GM12878 (cell line): Measurements from ENCODE around the gene TOMM6. TPM values are rescaled to one million over a fixed set of nuclear protein-coding genes. Genes with fewer than 3 reads are reported as not detected.

Experiments
- ATAC-seq: fragments of 200-7000 bp; cut with Tn5 transposase; 3 replicates; pipeline ENCODE4 v1.9.1; 2020; ENCODE audit warnings: mild to moderate bottlenecking, moderate library complexity
- BruUV-seq: library from RNA; stranded (reverse); fragments of 400-500 nt; replicated peaks from 2 replicates; lab custom pipeline; 2021; lab: Mats Ljungman, UMichigan
- CTCF ChIA-PET: fragments of 300-600 bp; sonication (Branson Sonifier 250); formaldehyde crosslinking; extraction: SDS; loops from one replicate; lab custom pipeline; 2021; ENCODE audit warnings: inconsistent platforms; lab: Yijun Ruan, JAX
- POLR2A ChIA-PET: fragments of 350-600 bp; formaldehyde crosslinking; extraction: SDS; loops from one replicate; lab custom pipeline; 2021; ENCODE audit warnings: inconsistent platforms; lab: Charles Lee
- RAD21 ChIA-PET: fragments of 300-600 bp; sonication (Branson Sonifier 250); formaldehyde crosslinking; loops from one replicate; lab custom pipeline; 2023; ENCODE audit warnings: antibody characterized with exemption; ENCODE audit not compliant: unreplicated experiment; lab: Charles Lee
- SMC1A ChIA-PET: fragments of 300-600 bp; sonication (Branson Sonifier 250); formaldehyde crosslinking; loops from one replicate; lab custom pipeline; 2023; ENCODE audit not compliant: unreplicated experiment, uncharacterized antibody; lab: Charles Lee
- DNase-seq: peaks from one replicate; pipeline ENCODE4 v3.0.0-alpha.2; 2011; ENCODE audit warnings: low read depth, low spot score
- FAIRE-seq: peaks from 3 replicates; lab custom pipeline; 2011; peaks lifted over from hg19 to GRCh38; lab: Jason Lieb, UNC
- H2AFZ ChIP-seq: 2 replicates; pipeline ENCODE4 v1.6.0; 2011; ENCODE audit warnings: low read depth, low read length, control low read depth; ENCODE audit not compliant: control insufficient read depth
- H3K27ac ChIP-seq: 2 replicates; pipeline ENCODE4 v1.5.1; 2011; ENCODE audit warnings: control low read depth; ENCODE audit not compliant: control insufficient read depth, insufficient read depth
- H3K27me3 ChIP-seq, 2 experiments: replicated peaks in 1 of 2; 2 replicates each; pipeline versions ENCODE4 v1.6.0 to v1.6.1; 2011; ENCODE audit warnings: low read length in 1 of 2; ENCODE audit not compliant: control insufficient read depth in 2 of 2, insufficient read depth in 2 of 2
- H3K36me3 ChIP-seq, 2 experiments: 2 replicates each; pipeline ENCODE4 v1.5.1; 2011; ENCODE audit warnings: low read length in 1 of 2; ENCODE audit not compliant: control insufficient read depth in 2 of 2, insufficient read depth in 2 of 2
- H3K4me1 ChIP-seq: 2 replicates; pipeline ENCODE4 v1.6.1; 2011; ENCODE audit warnings: mild to moderate bottlenecking, low read length, moderate library complexity, mixed read lengths; ENCODE audit not compliant: control insufficient read depth, insufficient read depth
- H3K4me2 ChIP-seq: 2 replicates; pipeline ENCODE4 v1.6.0; 2011; ENCODE audit warnings: control low read depth; ENCODE audit not compliant: control insufficient read depth, insufficient read depth
- H3K4me3 ChIP-seq: fragments of 200-600 bp; sonication (generic); 2 replicates; pipeline ENCODE4 v1.5.1; 2016
- H3K79me2 ChIP-seq: 2 replicates; pipeline ENCODE4 v1.6.0; 2011; ENCODE audit warnings: low read length; ENCODE audit not compliant: control insufficient read depth, insufficient read depth
- H3K9ac ChIP-seq: 2 replicates; pipeline ENCODE4 v1.8.0; 2011; ENCODE audit warnings: low read length, control low read depth, mixed read lengths; ENCODE audit not compliant: control insufficient read depth, insufficient read depth
- H3K9me3 ChIP-seq: replicated peaks from 3 replicates; pipeline ENCODE4 v1.5.1; 2011; ENCODE audit warnings: mild to moderate bottlenecking, low read length; ENCODE audit not compliant: control insufficient read depth, insufficient read depth
- H4K20me1 ChIP-seq: 2 replicates; pipeline ENCODE4 v1.6.0; 2011; ENCODE audit not compliant: control insufficient read depth, insufficient read depth
- CHD1 ChIP-seq: IDR thresholded peaks from 2 replicates; pipeline ENCODE4 v1.6.1; 2012; ENCODE audit warnings: low read depth, low read length, improper control_type of control experiment
- CREM ChIP-seq: IDR thresholded peaks from 2 replicates; pipeline ENCODE4 v1.6.1; 2014; ENCODE audit warnings: antibody characterized with exemption, low read depth
- EED ChIP-seq: sonication (generic); IDR thresholded peaks from 2 replicates; pipeline ENCODE4 v1.6.1; 2016; ENCODE audit warnings: antibody characterized with exemption, low read depth
- EZH2 ChIP-seq: IDR thresholded peaks from 2 replicates; pipeline ENCODE4 v1.6.1; 2012; ENCODE audit warnings: low read depth, mild to moderate bottlenecking, control low read depth, inconsistent platforms, low read length, borderline replicate concordance; ENCODE audit not compliant: control insufficient read depth
- GABPA ChIP-seq: IDR thresholded peaks from 2 replicates; pipeline ENCODE4 v1.6.1; 2014; ENCODE audit warnings: antibody characterized with exemption, low read depth, mild to moderate bottlenecking, inconsistent platforms
- JUNB ChIP-seq: IDR thresholded peaks from 2 replicates; pipeline ENCODE4 v1.6.1; 2016; ENCODE audit warnings: antibody characterized with exemption, mild to moderate bottlenecking
- KLF5 ChIP-seq: fragments of 450-650 bp; IDR thresholded peaks from 2 replicates; pipeline ENCODE4 v1.6.1; 2014; ENCODE audit warnings: mild to moderate bottlenecking; ENCODE audit not compliant: partially characterized antibody
- LARP7 ChIP-seq: fragments of 450-650 bp; IDR thresholded peaks from 2 replicates; pipeline ENCODE4 v1.6.1; 2017; ENCODE audit warnings: mild to moderate bottlenecking
- NFIC ChIP-seq: IDR thresholded peaks from 2 replicates; pipeline ENCODE4 v1.6.1; 2012; ENCODE audit warnings: low read depth, mild to moderate bottlenecking, inconsistent platforms, low read length, moderate library complexity
- NFYB ChIP-seq: IDR thresholded peaks from 2 replicates; pipeline ENCODE4 v1.6.1; 2011; ENCODE audit warnings: low read depth, mild to moderate bottlenecking, low read length, improper control_type of control experiment, moderate library complexity; ENCODE audit not compliant: insufficient read depth
- RB1 ChIP-seq: fragments of 450-650 bp; formaldehyde crosslinking; IDR thresholded peaks from 2 replicates; pipeline ENCODE4 v1.6.1; 2017; ENCODE audit warnings: mild to moderate bottlenecking, borderline replicate concordance
- SMAD1 ChIP-seq: fragments of 450-650 bp; IDR thresholded peaks from 2 replicates; pipeline ENCODE4 v1.6.1; 2018; ENCODE audit warnings: mild to moderate bottlenecking, low read depth; ENCODE audit not compliant: partially characterized antibody
- STAT3 ChIP-seq: IDR thresholded peaks from 2 replicates; pipeline ENCODE4 v1.6.1; 2011; ENCODE audit warnings: low read depth, low read length, improper control_type of control experiment
- SUPT20H ChIP-seq: IDR thresholded peaks from 2 replicates; pipeline ENCODE4 v1.6.1; 2011; ENCODE audit warnings: low read depth, mild to moderate bottlenecking, low read length, moderate library complexity, borderline replicate concordance; ENCODE audit not compliant: control insufficient read depth
- TBL1XR1 ChIP-seq: IDR thresholded peaks from 2 replicates; pipeline ENCODE4 v1.6.1; 2012; ENCODE audit warnings: low read depth, low read length, improper control_type of control experiment
- TCF12 ChIP-seq: IDR thresholded peaks from 2 replicates; pipeline ENCODE4 v1.6.1; 2011; ENCODE audit warnings: low read depth, mild to moderate bottlenecking, low read length
- ZNF622 ChIP-seq: fragments of 450-650 bp; IDR thresholded peaks from 2 replicates; pipeline ENCODE4 v1.6.1; 2017; ENCODE audit warnings: mild to moderate bottlenecking, inconsistent platforms
- WGBS: methylation state at CpG from one replicate; pipeline ENCODE4 v1.1.6; 2016; ENCODE audit warnings: low lambda C conversion rate; ENCODE audit not compliant: insufficient replicate concordance, insufficient coverage; ENCODE audit errors: missing lambda C conversion rate; 5-methylcytosine and 5-hydroxymethylcytosine counted together
- in situ Hi-C: fragments of 300-500 bp; cut with MboI; formaldehyde crosslinking; loops from 9 replicates; pipeline ENCODE4 v1.14.3; 2018; ENCODE audit warnings: mixed read lengths
- intact Hi-C: fragments of 100-400 bp; cut with micrococcal nuclease; formaldehyde crosslinking; loops from one replicate; pipeline ENCODE4 v1.14.2; 2022; ENCODE audit not compliant: unreplicated experiment
- polyA plus RNA-seq, 11 experiments: library from polyadenylated mRNA; depleted of rRNA in 4 of 11; unstranded in 6 of 11; stranded (reverse) in 5 of 11; fragments of >200 nt; fragmentation: Nextera tagmentation in 4 of 11; fragmentation: Illumina TruSeq in 1 of 11; extraction: Ambion mirVana in 4 of 11; extraction: Trizol in 1 of 11; gene quantifications; 1 replicate in 1 of 11; 2 replicates in 10 of 11; pipeline versions ENCODE4 v1.2.1 to v1.2.3, GENCODE V29; 2011 to 2016; ENCODE audit warnings: inconsistent platforms in 2 of 11, missing spikeins in 2 of 11, low read depth in 1 of 11
- total RNA-seq, 4 experiments: library from RNA; depleted of rRNA in 3 of 4; stranded (reverse); fragments of >200 nt in 3 of 4; fragmentation: Illumina TruSeq in 1 of 4; extraction: Trizol in 1 of 4; gene quantifications; 2 replicates each; pipeline versions ENCODE4 v1.2.1 to v1.2.3, GENCODE V29; 2013 to 2021
- TF ChIP-seq, protein P1 (sequence below): IDR thresholded peaks from 2 replicates; pipeline ENCODE4 v1.6.1; 2011; ENCODE audit warnings: mild to moderate bottlenecking, low read depth, low read length, moderate library complexity; ENCODE audit not compliant: insufficient replicate concordance
- TF ChIP-seq, protein P2 (sequence below): fragments of 450-650 bp; IDR thresholded peaks from 2 replicates; pipeline ENCODE4 v1.6.1; 2017; ENCODE audit warnings: antibody characterized with exemption, mild to moderate bottlenecking, moderate library complexity

Gene TOMM6
- total and polyA plus RNA-seq, 10 of the 15 experiments (the other 5 are each of a cell fraction or from before 2014, with no cell fraction given), result 206 to 746 (median 448) TPM

DNA sequence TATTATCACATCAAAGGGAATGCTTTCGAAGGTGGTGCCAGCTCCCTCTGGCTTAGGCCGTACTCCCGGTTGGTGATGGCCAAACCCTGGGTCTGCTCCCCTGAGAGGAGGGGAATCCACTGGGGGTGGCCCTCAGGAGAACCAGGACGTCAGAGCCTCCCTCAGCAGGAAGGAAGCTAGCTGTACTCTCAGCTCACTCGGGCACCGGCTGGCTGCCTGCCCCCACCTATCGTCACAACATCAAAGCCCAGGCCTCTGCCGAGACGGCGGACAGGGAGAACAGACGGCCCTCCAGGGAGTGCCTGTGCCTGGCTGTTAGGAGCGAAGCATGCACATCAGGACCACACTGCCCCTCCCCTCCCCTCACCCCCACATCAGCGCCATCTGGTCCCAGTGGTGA lies 31.1 kb upstream of the TOMM6 start:
- ATAC-seq (no peak), DNase-seq (no peak), FAIRE-seq (no peak)
- no peaks in the 10 kb centered on the region for H3K36me3 ChIP-seq
- no peak overlapping the region for H2AFZ ChIP-seq
- H3K9ac ChIP-seq, result no peak overlapping the region
- no peaks in the 10 kb centered on the region for H3K9me3 ChIP-seq
- in situ Hi-C loops (no loop called here), intact Hi-C loops (no loop called here)
- H3K4me1 ChIP-seq, result no peaks in the 10 kb centered on the region
- H3K4me3 ChIP-seq, result no peak overlapping the region
- WGBS, result 23% methylated on average over 13 of the region's 13 CpGs
- no peak overlapping the region for H3K4me2 ChIP-seq
- no TSS peak for BruUV-seq
- ChIA-PET CTCF (no interaction called here), RAD21 (interaction anchor here (0.6 kb wide), 1 partner anchor 10 kb away, joined by 3 read pairs; no protein-coding TSS in a partner anchor), POLR2A (no interaction called here), SMC1A (no interaction called here)
- H3K27me3 ChIP-seq, result peaks cover 0 to 4% of the 10 kb centered on the region in 2 experiments; a peak in 2 of 4 replicates
- no peak overlapping the region for H3K27ac ChIP-seq
- no peak for TF ChIP-seq GABPA
- TF ChIP-seq JUNB, result no peak
- TF ChIP-seq KLF5, result no peak
- no peak for TF ChIP-seq RB1
- no peak for TF ChIP-seq LARP7
- TF ChIP-seq CREM, result no peak
- TF ChIP-seq SUPT20H, result no peak
- TF ChIP-seq, protein P1, sequence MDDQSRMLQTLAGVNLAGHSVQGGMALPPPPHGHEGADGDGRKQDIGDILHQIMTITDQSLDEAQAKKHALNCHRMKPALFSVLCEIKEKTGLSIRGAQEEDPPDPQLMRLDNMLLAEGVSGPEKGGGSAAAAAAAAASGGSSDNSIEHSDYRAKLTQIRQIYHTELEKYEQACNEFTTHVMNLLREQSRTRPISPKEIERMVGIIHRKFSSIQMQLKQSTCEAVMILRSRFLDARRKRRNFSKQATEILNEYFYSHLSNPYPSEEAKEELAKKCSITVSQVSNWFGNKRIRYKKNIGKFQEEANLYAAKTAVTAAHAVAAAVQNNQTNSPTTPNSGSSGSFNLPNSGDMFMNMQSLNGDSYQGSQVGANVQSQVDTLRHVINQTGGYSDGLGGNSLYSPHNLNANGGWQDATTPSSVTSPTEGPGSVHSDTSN, result no peak
- no peak for TF ChIP-seq ZNF622
- no peak for TF ChIP-seq NFIC
- TF ChIP-seq CHD1, result no peak
- no peak for TF ChIP-seq EED
- TF ChIP-seq STAT3, result no peak
- no peak for TF ChIP-seq NFYB
- TF ChIP-seq TBL1XR1, result no peak
- no peak for TF ChIP-seq SMAD1
- TF ChIP-seq TCF12, result no peak
- TF ChIP-seq, protein P2, sequence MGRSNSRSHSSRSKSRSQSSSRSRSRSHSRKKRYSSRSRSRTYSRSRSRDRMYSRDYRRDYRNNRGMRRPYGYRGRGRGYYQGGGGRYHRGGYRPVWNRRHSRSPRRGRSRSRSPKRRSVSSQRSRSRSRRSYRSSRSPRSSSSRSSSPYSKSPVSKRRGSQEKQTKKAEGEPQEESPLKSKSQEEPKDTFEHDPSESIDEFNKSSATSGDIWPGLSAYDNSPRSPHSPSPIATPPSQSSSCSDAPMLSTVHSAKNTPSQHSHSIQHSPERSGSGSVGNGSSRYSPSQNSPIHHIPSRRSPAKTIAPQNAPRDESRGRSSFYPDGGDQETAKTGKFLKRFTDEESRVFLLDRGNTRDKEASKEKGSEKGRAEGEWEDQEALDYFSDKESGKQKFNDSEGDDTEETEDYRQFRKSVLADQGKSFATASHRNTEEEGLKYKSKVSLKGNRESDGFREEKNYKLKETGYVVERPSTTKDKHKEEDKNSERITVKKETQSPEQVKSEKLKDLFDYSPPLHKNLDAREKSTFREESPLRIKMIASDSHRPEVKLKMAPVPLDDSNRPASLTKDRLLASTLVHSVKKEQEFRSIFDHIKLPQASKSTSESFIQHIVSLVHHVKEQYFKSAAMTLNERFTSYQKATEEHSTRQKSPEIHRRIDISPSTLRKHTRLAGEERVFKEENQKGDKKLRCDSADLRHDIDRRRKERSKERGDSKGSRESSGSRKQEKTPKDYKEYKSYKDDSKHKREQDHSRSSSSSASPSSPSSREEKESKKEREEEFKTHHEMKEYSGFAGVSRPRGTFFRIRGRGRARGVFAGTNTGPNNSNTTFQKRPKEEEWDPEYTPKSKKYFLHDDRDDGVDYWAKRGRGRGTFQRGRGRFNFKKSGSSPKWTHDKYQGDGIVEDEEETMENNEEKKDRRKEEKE, result no peak
- TF ChIP-seq EZH2, result no peak
- no peaks in the 10 kb centered on the region for H4K20me1 ChIP-seq
- no peaks in the 10 kb centered on the region for H3K79me2 ChIP-seq
